Left renal cortex interstitium (tissue), 4 donors: ENCODE results near the gene PRRC2B. TPM values are rescaled to one million over a fixed set of nuclear protein-coding genes. Genes with fewer than 3 reads are reported as not detected.
"Not testable (repeated sequence)": the region's sequence is repeated elsewhere in the genome, so short reads cannot be mapped to it uniquely, and the experiment has no call there.

Experiments used
- DNase-seq, 4 donors: peaks; one replicate each; pipeline ENCODE4 v3.0.0-alpha.2; 2013; ENCODE audit warnings: low read depth in 4 of 4, low spot score in 2 of 4, missing footprints in 1 of 4
- polyA plus RNA-seq, 4 donors: library from polyadenylated mRNA; unstranded; fragments of 120-200 nt; gene quantifications; one replicate each; pipeline ENCODE4 v1.2.1, GENCODE V29; 2013; ENCODE audit not compliant: insufficient read length in 4 of 4

Gene PRRC2B
- polyA plus RNA-seq, 4 donors = 152 to 226 (median 184) TPM

- DNase-seq = no peak
Observed at GRCh38 chr9:131385296-131385695, 8.6 kb upstream of the PRRC2B start.

- no peak for DNase-seq
Observed at GRCh38 chr9:131386281-131386680, 7.6 kb upstream of the PRRC2B start.

GRCh38 chr9:131387394-131387793 lies 6.5 kb upstream of the PRRC2B start:
- no peak for DNase-seq

- DNase-seq = no peak
Observed at GRCh38 chr9:131391020-131391419, 2.9 kb upstream of the PRRC2B start.

- DNase-seq = no peak
Observed at GRCh38 chr9:131391504-131391903, 2.4 kb upstream of the PRRC2B start.

- no peak for DNase-seq
Observed at GRCh38 chr9:131394464-131395156, 724 bp downstream of the PRRC2B start.

GRCh38 chr9:131395157-131396098 lies 1.5 kb downstream of the PRRC2B start:
- DNase-seq = no peak

GRCh38 chr9:131396099-131396479 lies 2.2 kb downstream of the PRRC2B start:
- not testable (repeated sequence) for DNase-seq

- DNase-seq = no peak
Observed at GRCh38 chr9:131396626-131397025, 2.7 kb downstream of the PRRC2B start.

GRCh38 chr9:131397100-131397790 lies 3.4 kb downstream of the PRRC2B start:
- no peak for DNase-seq

GRCh38 chr9:131398204-131398603 lies 4.3 kb downstream of the PRRC2B start:
- DNase-seq = no peak

- DNase-seq = no peak
Observed at GRCh38 chr9:131399972-131400371, 6.1 kb downstream of the PRRC2B start.

GRCh38 chr9:131400627-131401026 lies 6.7 kb downstream of the PRRC2B start:
- no peak for DNase-seq

GRCh38 chr9:131402073-131402472 lies 8.2 kb downstream of the PRRC2B start:
- no peak for DNase-seq

GRCh38 chr9:131402738-131403492 lies 9.0 kb downstream of the PRRC2B start:
- no peak for DNase-seq

- DNase-seq = no peak
Observed at GRCh38 chr9:131403493-131403773, 9.5 kb downstream of the PRRC2B start.

- no peak for DNase-seq
Observed at GRCh38 chr9:131404581-131404980, 10.7 kb downstream of the PRRC2B start.

- DNase-seq = no peak
Observed at GRCh38 chr9:131404987-131405386, 11.1 kb downstream of the PRRC2B start.

- no peak for DNase-seq
Observed at GRCh38 chr9:131405428-131405827, 11.5 kb downstream of the PRRC2B start.

- no peak for DNase-seq
Observed at GRCh38 chr9:131405858-131406537, 12.1 kb downstream of the PRRC2B start.
